ENCODE results near the gene RALGAPA1. TPM values are rescaled to one million over a fixed set of nuclear protein-coding genes. Genes with fewer than 3 reads are reported as not detected.

The RALGAPA1 gene
- total and polyA plus RNA-seq, 2 experiments from 2014 or later, result 21.9 to 27.3 TPM

DNA sequence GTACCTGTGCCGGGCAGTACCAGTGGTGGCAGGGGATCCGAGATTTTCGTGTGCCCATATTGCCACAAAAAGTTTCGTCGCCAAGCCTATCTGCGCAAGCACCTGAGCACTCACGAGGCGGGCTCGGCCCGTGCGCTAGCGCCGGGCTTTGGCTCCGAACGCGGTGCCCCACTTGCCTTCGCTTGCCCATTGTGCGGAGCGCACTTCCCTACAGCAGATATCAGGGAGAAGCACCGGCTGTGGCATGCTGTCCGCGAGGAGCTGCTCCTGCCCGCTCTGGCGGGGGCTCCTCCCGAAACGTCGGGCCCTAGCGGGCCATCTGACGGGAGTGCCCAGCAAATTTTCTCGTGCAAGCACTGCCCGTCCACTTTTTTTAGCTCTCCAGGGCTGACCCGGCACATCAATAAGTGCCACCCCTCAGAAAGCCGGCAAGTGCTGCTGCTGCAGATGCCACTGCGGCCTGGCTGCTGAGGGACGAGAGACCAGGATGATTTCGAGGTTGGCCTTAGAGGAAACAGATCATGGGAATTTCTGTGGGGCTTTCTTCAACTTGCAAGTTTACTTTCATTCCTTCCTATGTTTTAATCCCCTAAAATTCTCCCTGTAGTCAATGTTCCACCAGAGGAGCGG lies 273.5 kb downstream of the RALGAPA1 start:
- peak; percentile 52 for ATAC-seq
- H3K4me3 ChIP-seq, result peak overlapping the region; percentile 80
- peaks cover 4% of the 10 kb centered on the region; the same call in 1 of the 3 replicates for H3K4me1 Mint-ChIP-seq
- no peaks in the 10 kb centered on the region for H3K9me2 ChIP-seq (ENCODE audit: insufficient read depth)
- 0 out of 2 replicates have a peak, but pooled peaks cover 7% of the 10 kb centered on the region for H3F3A ChIP-seq (replicated peaks; ENCODE audit: low read depth)
- H3K27ac ChIP-seq (ENCODE audit: low read depth), result no peak overlapping the region
- H3K4me3 Mint-ChIP-seq, result peak overlapping the region; percentile 71
- peaks cover 6% of the 10 kb centered on the region for H4K20me1 ChIP-seq (replicated peaks; ENCODE audit: insufficient read depth)
- DNase-seq (ENCODE audit: low spot score), result peak; percentile 74
- no peaks in the 10 kb centered on the region for H3K79me2 ChIP-seq (replicated peaks; ENCODE audit: insufficient read depth)
- H3K9me3 Mint-ChIP-seq, result no peaks in the 10 kb centered on the region
- H2AFZ ChIP-seq, result peak overlapping the region; percentile 52; the same call in 1 of the 2 replicates
- peaks cover 48% of the 10 kb centered on the region for H3K27me3 Mint-ChIP-seq (ENCODE audit: insufficient read depth, low read depth, poor library complexity)
- H3K27ac Mint-ChIP-seq, result no peak overlapping the region
- H3K4me1 ChIP-seq (ENCODE audit: insufficient read depth), result peaks cover 13% of the 10 kb centered on the region; the same call in 1 of the 2 replicates
- peak overlapping the region; percentile 98 for H3K4me2 ChIP-seq
- no peaks in the 10 kb centered on the region for H3K36me3 ChIP-seq (ENCODE audit: insufficient read depth)
- peaks cover 75% of the 10 kb centered on the region for H3K27me3 ChIP-seq (ENCODE audit: insufficient read depth)
- TF ChIP-seq EZH2 (IDR thresholded peaks at IDR 0.05; ENCODE audit: low read depth, unreplicated experiment) (no peak), ZNF462 (CRISPR knock-in tag; IDR thresholded peaks at IDR 0.05) (no peak), POLR2AphosphoS5 (IDR thresholded peaks at IDR 0.05; ENCODE audit: low read depth) (no peak), NANOG (IDR thresholded peaks at IDR 0.05; ENCODE audit: borderline replicate concordance) (no peak), ZNF114 (CRISPR knock-in tag; IDR thresholded peaks at IDR 0.05) (no peak)
- TF ChIP-seq, protein P1, sequence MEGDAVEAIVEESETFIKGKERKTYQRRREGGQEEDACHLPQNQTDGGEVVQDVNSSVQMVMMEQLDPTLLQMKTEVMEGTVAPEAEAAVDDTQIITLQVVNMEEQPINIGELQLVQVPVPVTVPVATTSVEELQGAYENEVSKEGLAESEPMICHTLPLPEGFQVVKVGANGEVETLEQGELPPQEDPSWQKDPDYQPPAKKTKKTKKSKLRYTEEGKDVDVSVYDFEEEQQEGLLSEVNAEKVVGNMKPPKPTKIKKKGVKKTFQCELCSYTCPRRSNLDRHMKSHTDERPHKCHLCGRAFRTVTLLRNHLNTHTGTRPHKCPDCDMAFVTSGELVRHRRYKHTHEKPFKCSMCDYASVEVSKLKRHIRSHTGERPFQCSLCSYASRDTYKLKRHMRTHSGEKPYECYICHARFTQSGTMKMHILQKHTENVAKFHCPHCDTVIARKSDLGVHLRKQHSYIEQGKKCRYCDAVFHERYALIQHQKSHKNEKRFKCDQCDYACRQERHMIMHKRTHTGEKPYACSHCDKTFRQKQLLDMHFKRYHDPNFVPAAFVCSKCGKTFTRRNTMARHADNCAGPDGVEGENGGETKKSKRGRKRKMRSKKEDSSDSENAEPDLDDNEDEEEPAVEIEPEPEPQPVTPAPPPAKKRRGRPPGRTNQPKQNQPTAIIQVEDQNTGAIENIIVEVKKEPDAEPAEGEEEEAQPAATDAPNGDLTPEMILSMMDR (conservative IDR thresholded peaks at IDR 0.05; ENCODE audit: low read depth in 2 of 2), result no peak
- TF ChIP-seq, protein P2, sequence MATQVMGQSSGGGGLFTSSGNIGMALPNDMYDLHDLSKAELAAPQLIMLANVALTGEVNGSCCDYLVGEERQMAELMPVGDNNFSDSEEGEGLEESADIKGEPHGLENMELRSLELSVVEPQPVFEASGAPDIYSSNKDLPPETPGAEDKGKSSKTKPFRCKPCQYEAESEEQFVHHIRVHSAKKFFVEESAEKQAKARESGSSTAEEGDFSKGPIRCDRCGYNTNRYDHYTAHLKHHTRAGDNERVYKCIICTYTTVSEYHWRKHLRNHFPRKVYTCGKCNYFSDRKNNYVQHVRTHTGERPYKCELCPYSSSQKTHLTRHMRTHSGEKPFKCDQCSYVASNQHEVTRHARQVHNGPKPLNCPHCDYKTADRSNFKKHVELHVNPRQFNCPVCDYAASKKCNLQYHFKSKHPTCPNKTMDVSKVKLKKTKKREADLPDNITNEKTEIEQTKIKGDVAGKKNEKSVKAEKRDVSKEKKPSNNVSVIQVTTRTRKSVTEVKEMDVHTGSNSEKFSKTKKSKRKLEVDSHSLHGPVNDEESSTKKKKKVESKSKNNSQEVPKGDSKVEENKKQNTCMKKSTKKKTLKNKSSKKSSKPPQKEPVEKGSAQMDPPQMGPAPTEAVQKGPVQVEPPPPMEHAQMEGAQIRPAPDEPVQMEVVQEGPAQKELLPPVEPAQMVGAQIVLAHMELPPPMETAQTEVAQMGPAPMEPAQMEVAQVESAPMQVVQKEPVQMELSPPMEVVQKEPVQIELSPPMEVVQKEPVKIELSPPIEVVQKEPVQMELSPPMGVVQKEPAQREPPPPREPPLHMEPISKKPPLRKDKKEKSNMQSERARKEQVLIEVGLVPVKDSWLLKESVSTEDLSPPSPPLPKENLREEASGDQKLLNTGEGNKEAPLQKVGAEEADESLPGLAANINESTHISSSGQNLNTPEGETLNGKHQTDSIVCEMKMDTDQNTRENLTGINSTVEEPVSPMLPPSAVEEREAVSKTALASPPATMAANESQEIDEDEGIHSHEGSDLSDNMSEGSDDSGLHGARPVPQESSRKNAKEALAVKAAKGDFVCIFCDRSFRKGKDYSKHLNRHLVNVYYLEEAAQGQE (IDR thresholded peaks at IDR 0.05; ENCODE audit: unreplicated experiment), result no peak
- TF ChIP-seq, protein P3, sequence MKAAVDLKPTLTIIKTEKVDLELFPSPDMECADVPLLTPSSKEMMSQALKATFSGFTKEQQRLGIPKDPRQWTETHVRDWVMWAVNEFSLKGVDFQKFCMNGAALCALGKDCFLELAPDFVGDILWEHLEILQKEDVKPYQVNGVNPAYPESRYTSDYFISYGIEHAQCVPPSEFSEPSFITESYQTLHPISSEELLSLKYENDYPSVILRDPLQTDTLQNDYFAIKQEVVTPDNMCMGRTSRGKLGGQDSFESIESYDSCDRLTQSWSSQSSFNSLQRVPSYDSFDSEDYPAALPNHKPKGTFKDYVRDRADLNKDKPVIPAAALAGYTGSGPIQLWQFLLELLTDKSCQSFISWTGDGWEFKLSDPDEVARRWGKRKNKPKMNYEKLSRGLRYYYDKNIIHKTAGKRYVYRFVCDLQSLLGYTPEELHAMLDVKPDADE (IDR thresholded peaks at IDR 0.05), result no peak
- no peaks in the 10 kb centered on the region for H3K36me3 Mint-ChIP-seq (ENCODE audit: low read depth)

All from GM23338 (cell line).